Right atrium auricular region (tissue), 2 donors: ENCODE measurements around the gene EPB41L4A. TPM values are rescaled to one million over a fixed set of nuclear protein-coding genes. Genes with fewer than 3 reads are reported as not detected.
A peak's percentile ranks its signal among the peaks of the same experiment; 100 is the strongest.

Experiments used
- DNase-seq: peaks from one replicate; pipeline ENCODE4 v3.0.0-alpha.2; 2019; ENCODE audit warnings: low spot score
- H3K27ac ChIP-seq, 2 donors: fragments of 200-600 bp; sonication (generic); 1 replicate in 1 of 2; 2 replicates in 1 of 2; pipeline ENCODE4 v1.5.1; 2016 to 2019
- H3K27me3 ChIP-seq, 2 donors: fragments of 200-600 bp; sonication (generic); one replicate each; pipeline versions ENCODE4 v1.5.1 to v1.6.0; 2017 to 2019
- H3K36me3 ChIP-seq: fragments of 200-600 bp; sonication (generic); one replicate; pipeline ENCODE4 v1.5.1; 2016
- H3K4me1 ChIP-seq, 2 donors: fragments of 200-600 bp; sonication (generic); one replicate each; pipeline versions ENCODE4 v1.5.1 to v1.6.0; 2017 to 2019
- H3K4me3 ChIP-seq, 2 donors: fragments of 200-600 bp; sonication (generic); 1 replicate in 1 of 2; 2 replicates in 1 of 2; pipeline ENCODE4 v1.5.1; 2017 to 2019; ENCODE audit warnings: mild to moderate bottlenecking in 1 of 2, moderate library complexity in 1 of 2
- H3K9me3 ChIP-seq, 2 donors: fragments of 200-600 bp; sonication (generic); one replicate each; pipeline ENCODE4 v1.5.1; 2019
- CTCF ChIP-seq, 2 donors: fragments of 200-600 bp; sonication (generic); IDR thresholded peaks; one replicate each; pipeline ENCODE4 v1.5.1; 2019; ENCODE audit warnings: antibody characterized with exemption in 2 of 2
- total RNA-seq, 2 donors: library from RNA; depleted of rRNA; stranded (reverse); fragments of >200 nt; gene quantifications; one replicate each; pipeline ENCODE4 v1.1.0, GENCODE V29; 2016

The EPB41L4A gene
- total RNA-seq, 2 donors from 2014 or later: 13.8 to 17.9 TPM

- Histone ChIP-seq H3K4me1 (peaks cover 0 to 29% of the 10 kb centered on the region in 2 donors), H3K27me3 (no peaks in the 10 kb centered on the region), H3K27ac (no peak overlapping the region), H3K9me3 (no peaks in the 10 kb centered on the region), H3K4me3 (no peak overlapping the region), H3K36me3 (no peaks in the 10 kb centered on the region)
- no peak for TF ChIP-seq CTCF (IDR thresholded peaks at IDR 0.05)
- DNase-seq: no peak
Observed at GRCh38 chr5:112323166-112323565, 95.9 kb downstream of the EPB41L4A start.

GRCh38 chr5:112320408-112320807, 98.7 kb downstream of the EPB41L4A start:
- no peak overlapping the region for H3K4me3 ChIP-seq
- H3K4me1 ChIP-seq: peaks cover 0 to 44% of the 10 kb centered on the region in 2 donors
- H3K27ac ChIP-seq: peak overlapping the region in 1 of 2 donors; percentile 17
- TF ChIP-seq CTCF (IDR thresholded peaks at IDR 0.05): no peak
- H3K9me3 ChIP-seq: no peaks in the 10 kb centered on the region
- DNase-seq: no peak
- H3K36me3 ChIP-seq: no peaks in the 10 kb centered on the region
- no peaks in the 10 kb centered on the region for H3K27me3 ChIP-seq

- Histone ChIP-seq H3K36me3 (no peaks in the 10 kb centered on the region), H3K4me3 (no peak overlapping the region), H3K4me1 (peaks cover 0 to 44% of the 10 kb centered on the region in 2 donors), H3K27ac (peak overlapping the region in 1 of 2 donors; percentile 9), H3K27me3 (no peaks in the 10 kb centered on the region), H3K9me3 (no peaks in the 10 kb centered on the region)
- DNase-seq: no peak
- no peak for TF ChIP-seq CTCF (IDR thresholded peaks at IDR 0.05)
Observed at GRCh38 chr5:112318346-112318745, 100.7 kb downstream of the EPB41L4A start.

GRCh38 chr5:112317866-112318265, 101.2 kb downstream of the EPB41L4A start:
- Histone ChIP-seq H3K4me1 (peaks cover 0 to 44% of the 10 kb centered on the region in 2 donors), H3K9me3 (no peaks in the 10 kb centered on the region), H3K36me3 (no peaks in the 10 kb centered on the region), H3K4me3 (no peak overlapping the region), H3K27me3 (no peaks in the 10 kb centered on the region), H3K27ac (peak overlapping the region in 1 of 2 donors; percentile 9)
- TF ChIP-seq CTCF (IDR thresholded peaks at IDR 0.05): no peak
- no peak for DNase-seq

GRCh38 chr5:112316731-112317130, 102.3 kb downstream of the EPB41L4A start:
- Histone ChIP-seq H3K36me3 (no peaks in the 10 kb centered on the region), H3K9me3 (no peaks in the 10 kb centered on the region), H3K4me3 (no peak overlapping the region), H3K27ac (no peak overlapping the region), H3K27me3 (no peaks in the 10 kb centered on the region), H3K4me1 (peaks cover 0 to 37% of the 10 kb centered on the region in 2 donors)
- no peak for TF ChIP-seq CTCF (IDR thresholded peaks at IDR 0.05)
- DNase-seq: no peak

GRCh38 chr5:112316006-112316405, 103.1 kb downstream of the EPB41L4A start:
- Histone ChIP-seq H3K9me3 (no peaks in the 10 kb centered on the region), H3K4me1 (peaks cover 0 to 34% of the 10 kb centered on the region in 2 donors), H3K27me3 (no peaks in the 10 kb centered on the region), H3K27ac (no peak overlapping the region), H3K4me3 (no peak overlapping the region), H3K36me3 (no peaks in the 10 kb centered on the region)
- no peak for DNase-seq
- TF ChIP-seq CTCF (IDR thresholded peaks at IDR 0.05): no peak
